OCI-LY1 (cell line): Measurements from ENCODE around the gene PCSK6.
"Not testable (repeated sequence)": the region's sequence is repeated elsewhere in the genome, so short reads cannot be mapped to it uniquely, and the experiment has no call there.

Source experiments
- H2AFZ ChIP-seq: fragments of 200-600 bp; sonication (generic), shearing (Covaris generic); 2 replicates; pipeline ENCODE4 v1.6.0; 2014; ENCODE audit warnings: antibody characterized with exemption, mild to moderate bottlenecking, low read length
- H3F3A ChIP-seq: fragments of 200-600 bp; sonication (generic), shearing (Covaris generic); 2 replicates; pipeline ENCODE4 v1.6.0; 2014; ENCODE audit warnings: mild to moderate bottlenecking, antibody characterized with exemption, low read length, moderate library complexity; ENCODE audit not compliant: insufficient read depth
- H3K27ac ChIP-seq: fragments of 200-600 bp; sonication (generic); 2 replicates; pipeline ENCODE4 v1.5.1; 2014; ENCODE audit warnings: low read length, mixed run types, mild to moderate bottlenecking, low read depth; ENCODE audit not compliant: poor library complexity, severe bottlenecking
- H3K27me3 ChIP-seq: fragments of 200-600 bp; sonication (generic); 2 replicates; pipeline ENCODE4 v1.6.0; 2014; ENCODE audit warnings: antibody characterized with exemption, mild to moderate bottlenecking, low read length, moderate library complexity; ENCODE audit not compliant: insufficient read depth
- H3K36me3 ChIP-seq: fragments of 200-600 bp; sonication (generic); 2 replicates; pipeline ENCODE4 v1.6.1; 2014; ENCODE audit warnings: mild to moderate bottlenecking, antibody characterized with exemption, low read length, moderate library complexity, mixed read lengths; ENCODE audit not compliant: insufficient read depth
- H3K4me1 ChIP-seq: fragments of 200-600 bp; sonication (generic); 2 replicates; pipeline ENCODE4 v1.5.1; 2014; ENCODE audit warnings: mild to moderate bottlenecking, low read length, moderate library complexity; ENCODE audit not compliant: insufficient read depth, severe bottlenecking
- H3K4me2 ChIP-seq: fragments of 200-600 bp; sonication (generic), shearing (Covaris generic); 2 replicates; pipeline ENCODE4 v1.6.1; 2014; ENCODE audit warnings: low read length
- H3K4me3 ChIP-seq: fragments of 200-600 bp; sonication (generic); 2 replicates; pipeline ENCODE4 v1.5.1; 2014; ENCODE audit warnings: low read length, low read depth, mild to moderate bottlenecking, mixed read lengths; ENCODE audit not compliant: poor library complexity, severe bottlenecking
- H3K79me2 ChIP-seq: fragments of 200-600 bp; shearing (Covaris generic); 2 replicates; pipeline ENCODE4 v1.6.1; 2016; ENCODE audit warnings: mixed run types, low read length, mixed read lengths; ENCODE audit not compliant: insufficient read depth
- H3K9ac ChIP-seq: fragments of 200-600 bp; sonication (generic), shearing (Covaris generic); 2 replicates; pipeline ENCODE4 v1.6.1; 2014; ENCODE audit warnings: mild to moderate bottlenecking, low read length, mixed read lengths
- H3K9me2 ChIP-seq: fragments of 200-600 bp; sonication (generic), shearing (Covaris generic); 2 replicates; pipeline ENCODE4 v1.6.1; 2014; ENCODE audit warnings: low read depth, mild to moderate bottlenecking, low read length, mixed read lengths
- H3K9me3 ChIP-seq: fragments of 200-600 bp; shearing (Covaris generic); 2 replicates; pipeline ENCODE4 v1.6.1; 2014; ENCODE audit warnings: low read length, mixed read lengths
- H4K20me1 ChIP-seq: fragments of 200-600 bp; sonication (generic), shearing (Covaris generic); 2 replicates; pipeline ENCODE4 v1.6.0; 2016; ENCODE audit warnings: mild to moderate bottlenecking, low read length; ENCODE audit not compliant: insufficient read depth
- EZH2 ChIP-seq: fragments of 200-600 bp; sonication (generic), shearing (Covaris generic); IDR thresholded peaks from 2 replicates; pipeline ENCODE4 v1.8.0; 2017; ENCODE audit warnings: borderline replicate concordance, mixed run types, mild to moderate bottlenecking, antibody characterized with exemption, low read length, moderate library complexity, mixed read lengths
- TF ChIP-seq, protein P1 (sequence below): fragments of 200-600 bp; sonication (generic), shearing (Covaris generic); IDR thresholded peaks from 2 replicates; pipeline ENCODE4 v1.5.1; 2017; ENCODE audit warnings: mild to moderate bottlenecking, antibody characterized with exemption, low read length, moderate library complexity, mixed read lengths

The PCSK6 gene

DNA sequence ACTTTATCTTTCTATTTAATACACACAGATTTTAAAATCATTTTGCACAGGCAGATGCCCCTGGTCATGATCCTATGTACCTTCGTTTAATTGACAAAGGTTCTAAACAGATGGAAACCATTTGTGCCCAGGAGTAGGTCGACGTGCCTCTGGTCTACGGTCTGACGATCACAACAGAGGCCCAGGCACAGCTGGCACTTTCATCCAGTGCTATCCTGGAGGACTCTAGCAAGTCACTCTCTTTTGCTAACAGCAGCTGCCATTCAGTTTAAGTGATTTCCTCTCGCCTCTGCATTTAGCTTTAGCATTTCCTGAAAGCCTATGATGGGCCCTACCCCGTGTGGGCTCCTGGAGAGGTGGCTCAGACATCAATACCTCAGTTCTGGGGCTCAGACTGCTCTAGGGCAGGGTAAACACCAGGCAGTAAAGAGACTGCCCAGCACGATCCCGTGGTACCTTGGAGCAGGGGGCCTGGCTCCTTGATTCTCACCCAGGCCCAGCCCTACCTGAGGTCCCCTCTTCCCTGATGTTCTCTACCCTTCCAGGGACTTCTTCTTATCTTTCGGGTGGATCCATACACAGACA, 111.2 kb downstream of the PCSK6 start:
- H3K9ac ChIP-seq = no peak overlapping the region
- H3K4me2 ChIP-seq = no peak overlapping the region
- H3K4me3 ChIP-seq = no peak overlapping the region
- TF ChIP-seq, protein P1, sequence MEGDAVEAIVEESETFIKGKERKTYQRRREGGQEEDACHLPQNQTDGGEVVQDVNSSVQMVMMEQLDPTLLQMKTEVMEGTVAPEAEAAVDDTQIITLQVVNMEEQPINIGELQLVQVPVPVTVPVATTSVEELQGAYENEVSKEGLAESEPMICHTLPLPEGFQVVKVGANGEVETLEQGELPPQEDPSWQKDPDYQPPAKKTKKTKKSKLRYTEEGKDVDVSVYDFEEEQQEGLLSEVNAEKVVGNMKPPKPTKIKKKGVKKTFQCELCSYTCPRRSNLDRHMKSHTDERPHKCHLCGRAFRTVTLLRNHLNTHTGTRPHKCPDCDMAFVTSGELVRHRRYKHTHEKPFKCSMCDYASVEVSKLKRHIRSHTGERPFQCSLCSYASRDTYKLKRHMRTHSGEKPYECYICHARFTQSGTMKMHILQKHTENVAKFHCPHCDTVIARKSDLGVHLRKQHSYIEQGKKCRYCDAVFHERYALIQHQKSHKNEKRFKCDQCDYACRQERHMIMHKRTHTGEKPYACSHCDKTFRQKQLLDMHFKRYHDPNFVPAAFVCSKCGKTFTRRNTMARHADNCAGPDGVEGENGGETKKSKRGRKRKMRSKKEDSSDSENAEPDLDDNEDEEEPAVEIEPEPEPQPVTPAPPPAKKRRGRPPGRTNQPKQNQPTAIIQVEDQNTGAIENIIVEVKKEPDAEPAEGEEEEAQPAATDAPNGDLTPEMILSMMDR = no peak
- no peak for TF ChIP-seq EZH2
- no peaks in the 10 kb centered on the region for H3K4me1 ChIP-seq
- 0 out of 2 replicates have a peak, but pooled peaks cover 4% of the 10 kb centered on the region for H3K27me3 ChIP-seq
- H3K9me3 ChIP-seq = no peaks in the 10 kb centered on the region
- H4K20me1 ChIP-seq = no peaks in the 10 kb centered on the region
- H3F3A ChIP-seq = no peaks in the 10 kb centered on the region
- no peaks in the 10 kb centered on the region for H3K36me3 ChIP-seq
- H2AFZ ChIP-seq = no peak overlapping the region
- H3K79me2 ChIP-seq = no peaks in the 10 kb centered on the region
- no peak overlapping the region for H3K27ac ChIP-seq
- H3K9me2 ChIP-seq = no peaks in the 10 kb centered on the region

DNA sequence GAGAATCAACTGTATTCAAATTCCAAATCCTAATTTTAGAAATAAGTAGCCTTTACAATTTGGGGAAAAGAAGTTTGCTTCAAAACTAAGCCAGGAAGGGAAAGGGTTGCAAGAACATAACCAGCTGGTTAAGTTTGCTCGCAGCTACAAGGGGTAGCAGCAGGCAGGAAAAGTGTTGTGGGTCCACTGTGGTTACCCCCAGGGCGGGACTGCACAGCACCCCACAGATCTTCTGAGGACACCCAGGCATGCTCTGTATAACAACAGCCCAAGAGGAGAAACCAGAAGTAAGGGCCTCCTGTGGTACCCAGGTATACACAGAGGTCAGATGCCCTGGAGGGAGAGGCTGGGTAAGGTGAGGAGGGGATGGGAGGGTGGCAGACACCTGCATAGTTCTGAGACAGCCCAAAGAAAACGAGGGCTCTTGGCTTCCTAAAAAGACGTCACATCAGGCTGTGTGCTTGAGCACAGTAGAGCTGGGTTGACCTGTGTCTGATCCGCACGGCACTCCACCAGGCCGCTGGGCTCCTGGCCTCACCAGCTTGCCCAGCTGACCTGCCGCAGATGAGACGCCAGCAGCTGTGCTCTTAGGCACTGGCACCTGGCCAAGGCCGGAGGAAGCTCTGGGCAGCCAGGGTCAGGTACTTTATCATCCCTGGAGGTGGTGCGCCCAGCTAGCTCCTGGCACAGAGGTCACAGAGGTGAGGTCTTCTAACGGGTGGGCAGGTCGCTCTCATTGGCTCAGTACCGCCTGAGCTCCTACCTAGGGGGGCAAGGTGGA, 112.7 kb downstream of the PCSK6 start:
- no peaks in the 10 kb centered on the region for H3F3A ChIP-seq
- H3K79me2 ChIP-seq = no peaks in the 10 kb centered on the region
- H3K4me2 ChIP-seq = no peak overlapping the region
- no peak overlapping the region for H3K4me3 ChIP-seq
- no peak overlapping the region for H3K9ac ChIP-seq
- no peaks in the 10 kb centered on the region for H3K9me2 ChIP-seq
- H3K27ac ChIP-seq = no peak overlapping the region
- H3K36me3 ChIP-seq = no peaks in the 10 kb centered on the region
- H3K4me1 ChIP-seq = no peaks in the 10 kb centered on the region
- no peak for TF ChIP-seq EZH2
- TF ChIP-seq, protein P1 = no peak
- H3K9me3 ChIP-seq = no peaks in the 10 kb centered on the region
- no peak overlapping the region for H2AFZ ChIP-seq
- 0 out of 2 replicates have a peak, but pooled peaks cover 4% of the 10 kb centered on the region for H3K27me3 ChIP-seq
- no peaks in the 10 kb centered on the region for H4K20me1 ChIP-seq

DNA sequence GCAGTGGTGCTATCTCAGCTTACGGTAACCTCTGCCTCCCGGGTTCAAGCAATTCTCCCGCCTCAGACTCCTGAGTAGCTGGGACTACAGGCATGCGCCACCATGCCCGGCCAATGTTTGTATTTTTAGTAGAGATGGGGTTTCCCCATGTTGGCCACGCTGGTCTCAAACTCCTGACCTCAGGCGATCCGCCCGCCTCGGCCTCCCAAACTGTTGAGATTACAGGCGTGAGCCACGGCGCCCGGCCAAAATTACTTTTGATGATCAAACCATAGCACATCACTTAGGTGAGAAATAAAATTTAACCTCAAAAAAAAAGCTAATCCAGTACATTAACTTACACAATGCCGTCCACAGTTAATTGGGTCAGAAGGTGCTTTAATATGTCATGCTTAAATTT, 114.5 kb downstream of the PCSK6 start:
- H2AFZ ChIP-seq, H3K27ac ChIP-seq, H3K9ac ChIP-seq, H3K9me3 ChIP-seq, H3K9me2 ChIP-seq, H3K4me3 ChIP-seq, H4K20me1 ChIP-seq, H3K36me3 ChIP-seq, H3F3A ChIP-seq, H3K27me3 ChIP-seq, H3K79me2 ChIP-seq, H3K4me1 ChIP-seq, H3K4me2 ChIP-seq: not testable (repeated sequence)
